D341Med (cell line): ENCODE measurements around the gene TAF11L2.
"Not testable (repeated sequence)": the region's sequence is repeated elsewhere in the genome, so short reads cannot be mapped to it uniquely, and the experiment has no call there.

Source experiments
- DNase-seq: peaks from one replicate; pipeline ENCODE4 v3.0.0; 2012; ENCODE audit warnings: low spot score

Gene TAF11L2

DNA sequence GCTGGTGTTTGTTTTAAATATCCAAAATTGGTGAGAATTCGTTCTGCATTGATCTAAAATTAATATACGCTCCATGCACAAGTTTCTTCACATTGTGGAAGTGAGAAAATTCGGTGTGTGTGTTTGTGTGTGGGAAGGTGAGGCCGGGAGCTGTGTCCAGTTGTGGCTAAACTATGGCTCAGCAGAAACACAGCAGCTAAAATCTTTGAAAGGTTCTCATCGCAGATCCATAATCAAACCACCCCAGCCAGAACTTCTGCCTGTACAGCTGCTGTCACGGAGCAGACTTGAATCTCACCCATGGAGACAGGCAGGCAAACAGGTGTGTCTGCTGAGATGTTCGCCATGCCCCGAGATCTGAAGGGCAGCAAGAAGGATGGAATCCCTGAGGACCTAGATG, at the start of gene TAF11L2:
Gene TAF11L2 (plus strand): TSS at position 301 of the 400 bp plus-strand sequence.
- DNase-seq = not testable (repeated sequence)

DNA sequence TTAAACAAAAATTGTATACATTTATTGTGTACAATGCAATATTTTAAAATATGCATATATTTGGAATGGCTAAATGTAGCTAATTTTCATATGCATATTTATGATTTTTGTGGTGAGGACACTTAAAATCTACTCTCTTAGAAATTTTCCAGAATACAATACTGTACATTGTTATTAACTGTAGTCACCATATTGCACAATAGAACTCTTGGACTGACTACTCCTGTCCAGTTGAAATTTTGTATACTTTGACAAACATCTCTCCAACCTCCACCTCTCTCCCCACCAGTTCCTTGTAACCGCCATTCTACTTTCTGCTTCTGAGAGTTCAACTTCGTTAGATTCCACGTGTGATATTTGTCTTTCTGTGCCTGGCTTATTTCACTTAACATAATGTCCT, 49.2 kb upstream of the TAF11L2 start:
- DNase-seq = no peak

DNA sequence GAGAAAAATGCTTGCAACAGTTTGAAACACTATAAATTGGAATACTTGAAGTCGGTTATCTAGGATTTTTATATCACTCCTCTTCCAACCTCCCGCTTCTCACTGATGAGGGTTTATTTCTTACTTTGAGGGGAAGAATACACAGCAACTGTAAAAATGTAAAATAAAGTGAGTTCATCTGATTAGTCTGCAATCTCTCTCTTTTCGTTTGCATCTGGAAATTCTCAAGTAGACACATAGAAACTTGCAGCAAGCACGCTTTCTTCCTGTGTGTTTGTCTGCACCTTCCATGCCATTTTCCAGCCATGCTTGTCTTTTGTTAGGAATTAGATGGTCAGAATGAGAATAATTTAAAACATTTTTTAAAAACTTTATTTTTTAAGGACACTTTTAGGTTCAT, 45.1 kb upstream of the TAF11L2 start:
- DNase-seq = no peak

DNA sequence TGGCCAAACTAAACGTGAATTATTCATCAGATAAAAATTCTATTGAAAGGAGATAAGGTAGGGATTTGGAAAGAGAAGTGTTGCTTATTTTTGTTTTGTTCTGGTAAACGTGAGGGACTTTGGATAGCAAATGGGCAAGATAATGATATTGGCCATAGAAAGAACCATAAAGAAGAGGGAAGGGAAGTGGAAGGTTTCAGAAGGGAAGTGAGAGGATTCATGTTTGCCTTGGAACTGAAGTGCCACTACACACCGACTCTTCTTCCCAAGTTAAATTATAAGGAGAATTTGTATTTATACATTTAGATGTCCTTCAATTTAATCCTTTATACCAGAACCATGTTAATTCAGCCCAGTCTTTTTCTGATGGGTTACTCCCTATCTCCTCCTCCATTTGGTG, 42.1 kb upstream of the TAF11L2 start:
- DNase-seq = no peak

DNA sequence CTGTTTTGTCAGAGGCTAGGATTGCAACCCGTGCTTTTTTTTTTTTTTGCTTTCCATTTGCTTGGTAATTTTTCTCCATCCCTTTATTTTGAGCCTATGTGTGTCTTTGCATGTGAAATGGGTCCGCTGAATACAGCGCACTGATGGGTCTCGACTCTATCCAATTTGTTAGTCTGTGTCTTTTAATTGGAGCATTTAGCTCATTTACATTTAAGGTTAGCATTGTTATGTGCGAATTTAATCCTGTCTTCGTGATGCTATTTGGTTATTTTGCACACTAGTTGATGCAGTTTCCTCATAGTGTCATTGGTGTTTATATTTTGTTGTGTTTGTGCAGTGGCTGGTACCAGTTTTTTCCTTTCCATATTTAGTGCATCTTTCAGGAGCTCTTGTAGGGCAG, 36.2 kb upstream of the TAF11L2 start:
- no peak for DNase-seq

DNA sequence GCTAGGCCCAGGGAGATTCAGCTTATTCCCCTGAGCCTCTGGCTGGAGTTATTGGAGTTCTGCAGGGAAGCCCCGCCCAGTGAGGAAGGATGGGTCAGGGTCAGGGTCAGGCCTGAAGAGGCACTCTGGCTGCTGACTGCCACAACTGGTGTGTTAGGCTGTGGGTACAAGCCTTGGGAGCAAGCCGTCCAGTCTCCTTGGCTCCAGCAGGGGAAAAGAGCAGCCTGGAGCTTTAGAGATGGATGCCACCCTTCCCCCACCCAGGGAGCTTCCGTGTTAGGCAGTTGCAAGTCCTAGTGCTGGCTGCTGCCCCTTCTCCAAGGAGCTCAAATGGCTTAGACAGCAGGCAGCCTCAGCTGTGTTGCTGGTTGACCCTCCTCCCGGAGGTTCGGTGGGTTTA, 34.4 kb upstream of the TAF11L2 start:
- no peak for DNase-seq

DNA sequence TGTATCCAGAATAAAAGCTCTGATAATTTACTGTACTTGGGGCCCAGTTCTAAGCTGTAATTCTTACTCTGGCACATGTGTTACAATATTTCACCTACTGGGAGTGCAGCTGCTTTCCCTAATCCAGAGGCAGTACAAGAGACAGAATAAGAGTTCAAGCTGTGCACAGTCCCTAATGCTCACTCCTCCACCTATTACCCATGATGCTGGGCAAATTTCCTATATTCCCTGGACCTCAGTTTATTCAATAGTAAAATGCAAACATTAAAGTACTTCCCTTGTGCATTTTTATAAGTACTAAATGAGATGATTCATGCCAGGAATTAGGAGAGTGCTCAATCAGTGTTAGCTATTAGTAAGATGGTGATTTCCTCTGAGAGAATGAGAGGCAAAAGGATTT, 28.0 kb upstream of the TAF11L2 start:
- no peak for DNase-seq

DNA sequence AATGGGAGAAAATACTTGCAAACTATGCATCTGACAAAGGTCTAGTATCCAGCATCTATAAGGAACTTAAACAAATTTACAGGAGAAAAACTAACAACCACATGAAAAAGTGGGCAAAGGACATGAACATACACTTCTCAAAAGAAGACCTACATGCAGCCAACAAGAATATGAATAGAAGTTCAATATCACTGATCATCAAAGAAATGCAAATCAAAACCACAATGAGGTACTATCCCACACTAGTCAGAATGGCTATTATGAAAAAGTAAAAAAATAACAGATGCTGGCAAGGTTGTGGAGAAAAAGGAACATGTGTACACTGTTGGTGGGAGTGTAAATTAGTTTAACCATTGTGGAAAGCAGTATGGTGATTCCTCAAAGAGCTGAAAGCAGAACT, 23.0 kb upstream of the TAF11L2 start:
- not testable (repeated sequence) for DNase-seq

DNA sequence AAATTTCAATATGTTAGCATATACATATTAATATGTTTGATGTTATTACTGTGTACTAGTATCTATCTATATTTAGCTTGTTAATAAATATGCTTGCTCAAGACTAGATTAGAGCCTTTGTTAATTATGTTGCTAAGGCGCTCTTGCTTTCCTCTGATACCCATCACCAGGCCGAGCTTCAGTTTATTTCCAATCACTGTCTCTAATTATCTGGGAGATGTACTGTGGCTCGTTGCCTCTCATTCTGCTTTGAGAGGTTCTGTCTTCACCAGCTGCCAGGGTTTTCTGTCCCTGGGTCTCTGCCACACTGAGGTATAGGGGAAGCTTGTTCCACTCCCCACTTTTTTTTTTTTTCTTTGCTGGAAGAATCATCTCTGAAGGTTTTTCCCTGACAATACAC, 21.0 kb upstream of the TAF11L2 start:
- no peak for DNase-seq

DNA sequence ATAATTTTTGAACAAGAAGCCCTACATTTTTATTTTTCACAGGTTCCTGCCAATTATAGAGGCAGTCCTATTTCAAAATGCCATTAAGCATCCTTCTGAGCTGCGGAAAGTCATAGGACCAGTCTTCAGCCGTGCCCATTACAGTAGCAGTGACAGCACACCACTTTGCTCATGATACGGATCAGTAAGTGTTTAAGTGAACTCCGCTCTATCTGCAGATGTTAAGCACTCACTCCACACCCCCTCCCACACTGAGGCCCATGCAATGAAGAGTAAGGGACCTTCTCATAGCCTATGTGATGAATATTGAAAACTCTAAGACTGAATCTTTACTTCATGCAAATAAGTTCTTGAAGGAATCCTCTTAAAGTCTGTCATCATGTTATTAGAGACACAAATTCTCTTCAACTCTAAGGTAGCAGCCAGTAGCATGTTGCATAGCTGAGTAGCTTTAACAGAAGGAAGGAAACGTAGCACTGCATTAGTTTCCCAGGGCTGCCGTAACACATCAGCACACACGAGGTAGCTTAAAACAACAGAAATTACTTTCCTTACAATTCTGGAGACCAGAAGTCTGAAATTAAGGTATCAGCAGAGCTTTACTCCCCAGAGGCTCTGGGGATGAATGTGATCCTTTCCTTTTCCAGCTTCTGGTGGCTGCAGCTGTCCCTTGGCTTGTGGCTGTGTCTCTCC, 20.3 kb upstream of the TAF11L2 start:
- no peak for DNase-seq

DNA sequence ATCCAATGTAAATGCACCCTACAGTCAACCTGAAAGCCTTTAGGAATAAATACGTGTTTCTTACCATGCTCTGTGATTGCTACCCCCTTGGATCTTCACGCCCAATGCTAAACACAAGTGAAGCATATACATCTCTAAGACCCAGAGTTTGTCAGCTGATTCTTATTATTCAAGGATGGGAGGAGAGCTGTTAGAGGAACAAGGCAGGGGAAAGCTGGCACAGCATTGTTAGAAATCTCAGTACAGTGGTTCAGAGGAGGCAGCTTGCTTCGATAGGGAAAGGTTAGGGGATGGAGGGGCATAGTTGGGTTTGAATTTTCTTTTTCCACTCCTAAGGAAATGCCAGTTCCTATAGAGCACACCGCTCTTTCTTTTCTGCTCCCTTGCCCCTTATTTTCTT, 16.7 kb upstream of the TAF11L2 start:
- DNase-seq = no peak

DNA sequence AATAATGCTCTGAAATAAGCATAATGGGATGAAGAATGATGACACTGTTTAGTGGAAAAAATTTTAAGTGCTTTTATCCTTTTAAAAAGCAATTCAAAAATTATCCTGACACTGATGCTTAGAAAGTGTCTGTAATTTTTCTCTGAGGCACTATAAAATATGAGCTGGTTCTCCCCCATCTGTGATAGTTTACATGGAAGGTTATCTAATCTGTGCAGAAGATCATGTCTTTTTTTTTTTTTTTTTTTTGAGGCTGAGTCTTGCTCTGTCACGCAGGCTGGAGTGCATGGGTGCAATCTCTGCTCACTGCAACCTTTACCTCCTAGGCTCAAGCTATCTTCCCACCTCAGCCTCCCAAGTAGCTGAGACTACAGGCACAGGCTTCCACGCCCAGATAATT, 15.2 kb upstream of the TAF11L2 start:
- no peak for DNase-seq

DNA sequence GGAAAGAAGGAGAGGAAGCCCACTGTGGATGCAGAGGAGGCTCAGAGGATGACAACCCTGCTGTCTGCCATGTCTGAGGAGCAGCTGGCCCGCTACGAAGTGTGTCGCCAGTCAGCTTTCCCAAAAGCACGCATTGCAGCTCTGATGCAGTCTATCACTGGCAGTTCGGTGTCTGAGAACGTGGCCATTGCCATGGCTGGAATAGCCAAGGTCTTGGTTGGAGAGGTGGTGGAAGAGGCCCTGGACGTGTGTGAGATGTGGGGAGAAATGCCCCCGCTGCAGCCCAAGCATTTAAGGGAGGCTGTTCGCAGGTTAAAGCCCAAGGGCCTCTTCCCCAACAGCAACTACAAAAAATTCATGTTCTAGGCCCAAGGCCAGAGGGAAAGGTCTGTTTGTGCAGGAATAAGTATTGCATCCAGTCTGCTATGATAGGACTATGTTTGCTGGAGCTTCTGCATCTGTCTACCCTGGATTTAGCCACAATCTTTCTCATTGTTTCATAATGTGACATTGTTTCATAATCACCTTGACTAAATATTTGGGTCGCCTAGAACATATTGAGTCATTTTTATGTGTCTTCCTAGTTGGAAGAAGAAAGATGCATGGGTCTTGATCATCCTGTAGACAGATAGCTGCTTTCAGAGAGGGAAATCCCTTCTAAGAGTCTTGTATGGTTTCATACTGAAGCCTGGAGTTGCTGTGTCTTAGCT, 11.4 kb upstream of the TAF11L2 start:
- not testable (repeated sequence) for DNase-seq

DNA sequence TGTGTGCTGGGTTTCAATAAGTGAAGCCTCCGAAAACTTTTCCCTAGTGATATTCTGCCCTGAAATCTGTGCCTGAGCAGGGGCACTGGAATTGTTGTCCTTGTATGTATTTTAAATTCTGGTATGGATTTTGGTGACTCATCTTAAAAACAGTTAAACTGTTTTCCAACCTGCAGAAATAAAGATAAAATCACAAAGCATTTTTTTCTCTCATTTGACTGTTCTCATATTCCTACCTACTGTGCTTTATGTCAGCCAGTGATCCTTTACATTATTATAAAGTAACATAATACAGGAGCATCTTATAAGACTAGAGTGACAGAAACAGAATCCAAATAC, 10.9 kb upstream of the TAF11L2 start:
- no peak for DNase-seq

DNA sequence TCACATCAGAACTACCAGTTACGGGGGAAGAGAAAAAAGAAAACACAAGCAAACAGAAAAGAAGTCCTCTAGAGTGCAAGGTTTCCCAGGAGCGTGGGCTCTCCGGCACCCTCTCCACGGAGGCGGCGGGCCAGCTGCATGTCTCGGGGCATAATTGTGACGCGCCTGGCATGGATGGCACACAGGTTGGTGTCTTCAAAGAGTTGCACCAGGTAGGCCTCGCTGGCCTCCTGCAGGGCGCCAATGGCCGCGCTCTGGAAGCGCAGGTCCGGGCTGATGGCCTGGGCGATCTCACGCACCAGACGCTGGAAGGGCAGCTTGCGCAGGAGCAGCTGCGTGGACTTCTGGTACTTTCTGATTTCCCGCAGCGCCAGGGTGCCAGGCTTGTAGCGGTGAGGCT, 6.8 kb upstream of the TAF11L2 start:
- DNase-seq = not testable (repeated sequence)

DNA sequence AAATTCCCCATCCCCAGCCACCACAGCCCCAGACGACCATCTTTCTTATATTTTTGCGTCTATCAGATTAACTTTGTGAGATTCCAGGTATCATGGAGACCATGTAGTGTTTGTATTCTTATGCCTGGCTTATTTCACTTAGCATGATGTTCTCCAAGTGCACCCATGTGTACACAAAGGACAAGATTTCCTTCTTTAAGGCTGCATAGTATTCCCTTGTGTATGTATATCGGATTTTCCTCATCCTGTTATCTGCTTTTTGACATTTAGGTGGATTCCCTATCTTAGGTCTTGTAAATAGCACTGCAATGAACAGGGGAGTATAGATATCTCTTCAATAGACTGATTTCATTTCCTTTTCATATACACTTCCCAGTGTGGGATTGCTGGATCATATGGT, 5.3 kb upstream of the TAF11L2 start:
- no peak for DNase-seq

DNA sequence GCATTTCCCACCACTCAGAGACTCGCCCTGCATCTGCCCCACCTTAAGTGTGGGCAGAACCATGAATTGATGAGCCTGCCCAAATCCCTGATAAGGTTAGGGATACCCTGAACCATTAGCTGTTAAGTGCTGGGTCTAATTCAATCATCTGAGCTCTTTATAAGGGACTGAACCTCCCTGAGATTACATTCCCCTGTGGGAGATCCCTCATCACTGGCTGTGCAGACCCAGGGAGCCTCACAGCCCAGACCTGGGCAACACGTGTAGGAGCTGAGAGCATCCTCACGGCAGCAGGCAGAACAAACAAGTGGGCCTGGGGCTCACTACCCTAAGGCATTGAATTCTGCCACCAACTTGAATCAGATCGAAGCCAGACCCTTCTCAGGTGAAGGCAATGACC, 585 bp upstream of the TAF11L2 start:
- DNase-seq = no peak

DNA sequence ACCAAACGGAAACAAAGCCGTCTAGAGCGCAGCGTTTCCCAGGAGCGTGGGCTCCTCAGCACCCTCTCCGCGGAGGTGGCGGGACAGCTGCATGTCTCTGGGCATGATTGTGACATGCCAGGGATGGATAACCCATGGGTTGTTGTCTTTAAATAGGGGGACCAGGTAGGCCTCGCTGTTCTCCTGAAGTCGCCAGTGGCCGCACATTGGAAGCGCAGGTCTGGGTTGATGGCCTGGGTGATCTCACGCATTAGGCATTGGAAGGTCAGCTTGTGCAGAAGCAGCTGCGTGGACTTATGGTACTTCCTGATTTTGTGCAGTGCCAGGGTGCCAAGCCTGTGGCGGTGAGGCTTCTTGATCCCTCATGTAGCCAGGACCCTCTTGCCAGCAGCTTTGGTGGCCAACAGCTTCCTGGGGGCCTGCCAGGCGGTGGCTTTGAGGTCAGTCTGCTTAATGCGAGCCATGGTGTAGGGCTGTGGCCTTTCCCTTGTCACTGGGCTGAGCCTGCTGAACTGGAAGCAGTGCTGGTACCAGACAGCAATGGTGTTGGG, 13.8 kb downstream of the TAF11L2 start:
- no peak for DNase-seq

DNA sequence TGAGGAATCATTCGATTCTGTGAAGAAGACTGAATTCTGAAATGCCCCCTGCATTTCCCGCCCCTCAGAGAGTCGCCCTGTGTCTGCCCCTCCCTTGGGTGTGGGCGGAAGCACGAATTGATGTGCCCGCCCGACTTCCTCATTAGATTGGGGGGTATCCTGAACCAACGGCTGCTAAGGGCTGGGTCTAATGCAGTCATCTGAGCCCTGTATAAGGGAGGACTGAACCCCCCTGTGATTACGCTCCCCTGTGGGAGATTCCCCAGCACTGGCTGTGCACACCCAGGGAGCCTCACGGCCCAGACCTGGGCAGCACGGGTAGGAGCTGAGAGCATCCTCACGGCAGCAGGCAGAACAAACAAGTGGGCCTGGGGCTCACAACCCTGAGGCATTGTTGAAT, 19.5 kb downstream of the TAF11L2 start:
- DNase-seq = not testable (repeated sequence)

DNA sequence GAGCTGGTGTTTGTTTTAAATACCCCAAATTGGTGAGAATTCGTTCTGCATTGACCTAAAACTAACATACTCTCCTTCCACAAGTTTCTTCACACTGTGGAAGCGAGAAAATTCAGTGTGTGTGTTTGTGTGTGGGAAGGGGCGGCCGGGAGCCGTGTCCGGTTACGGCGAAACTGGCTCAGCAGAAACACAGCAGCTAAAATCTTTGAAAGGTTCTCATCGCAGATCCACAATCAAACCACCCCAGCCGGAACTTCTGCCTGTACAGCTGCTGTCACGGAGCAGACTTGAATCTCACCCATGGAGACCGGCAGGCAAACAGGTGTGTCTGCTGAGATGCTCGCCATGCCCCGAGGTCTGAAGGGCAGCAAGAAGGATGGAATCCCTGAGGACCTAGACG, 20.0 kb downstream of the TAF11L2 start, which contains the start of gene TAF11L3:
Gene TAF11L3 (plus strand): TSS at position 301 of the 400 bp plus-strand sequence.
- not testable (repeated sequence) for DNase-seq

DNA sequence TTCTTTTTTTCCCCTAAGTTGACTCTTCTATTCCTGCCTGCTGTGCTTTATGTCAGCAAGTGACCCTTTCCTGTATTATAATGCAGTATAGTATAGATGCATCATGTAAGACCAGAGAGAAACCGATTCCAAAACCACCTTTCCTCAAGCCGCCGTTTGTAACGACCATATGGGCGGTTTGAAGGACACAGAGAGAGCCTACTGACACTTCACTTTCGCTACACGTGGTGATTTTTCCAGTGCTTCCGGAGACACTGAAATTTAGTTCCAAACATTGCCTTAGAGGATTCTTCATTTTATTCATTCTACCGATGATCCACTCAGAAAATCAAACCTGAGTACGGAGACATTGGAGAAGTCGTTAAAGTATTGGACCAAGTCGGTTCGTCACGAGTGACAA, 21.5 kb downstream of the TAF11L2 start:
- not testable (repeated sequence) for DNase-seq

DNA sequence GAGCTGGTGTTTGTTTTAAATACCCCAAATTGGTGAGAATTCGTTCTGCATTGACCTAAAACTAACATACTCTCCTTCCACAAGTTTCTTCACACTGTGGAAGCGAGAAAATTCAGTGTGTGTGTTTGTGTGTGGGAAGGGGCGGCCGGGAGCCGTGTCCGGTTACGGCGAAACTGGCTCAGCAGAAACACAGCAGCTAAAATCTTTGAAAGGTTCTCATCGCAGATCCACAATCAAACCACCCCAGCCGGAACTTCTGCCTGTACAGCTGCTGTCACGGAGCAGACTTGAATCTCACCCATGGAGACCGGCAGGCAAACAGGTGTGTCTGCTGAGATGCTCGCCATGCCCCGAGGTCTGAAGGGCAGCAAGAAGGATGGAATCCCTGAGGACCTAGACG, 23.5 kb downstream of the TAF11L2 start, which contains the start of gene TAF11L4:
Gene TAF11L4 (plus strand): TSS at position 301 of the 400 bp plus-strand sequence.
- not testable (repeated sequence) for DNase-seq

DNA sequence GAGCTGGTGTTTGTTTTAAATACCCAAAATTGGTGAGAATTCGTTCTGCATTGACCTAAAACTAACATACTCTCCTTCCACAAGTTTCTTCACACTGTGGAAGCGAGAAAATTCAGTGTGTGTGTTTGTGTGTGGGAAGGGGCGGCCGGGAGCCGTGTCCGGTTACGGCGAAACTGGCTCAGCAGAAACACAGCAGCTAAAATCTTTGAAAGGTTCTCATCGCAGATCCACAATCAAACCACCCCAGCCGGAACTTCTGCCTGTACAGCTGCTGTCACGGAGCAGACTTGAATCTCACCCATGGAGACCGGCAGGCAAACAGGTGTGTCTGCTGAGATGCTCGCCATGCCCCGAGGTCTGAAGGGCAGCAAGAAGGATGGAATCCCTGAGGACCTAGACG, 26.9 kb downstream of the TAF11L2 start, which contains the start of gene TAF11L5:
Gene TAF11L5 (plus strand): TSS at position 301 of the 400 bp plus-strand sequence.
- not testable (repeated sequence) for DNase-seq
